Stimulated activated CD8-positive, alpha-beta memory T cell treated with anti-CD3 and anti-CD28 coated beads, Interleukin-4, amount 100 ng/mL, for 4 hours (primary cell): ENCODE results near the gene ADIPOR2.

ENCODE experiments used
- DNase-seq, 2 donors: peaks; one replicate each; pipeline ENCODE4 v3.0.0-alpha.2; 2020; ENCODE audit warnings: low read depth in 2 of 2, low spot score in 1 of 2

ADIPOR2 gene

GRCh38 chr12:1827826-1828805 lies 137.2 kb downstream of the ADIPOR2 start:
- no peak for DNase-seq

- no peak for DNase-seq
Observed at GRCh38 chr12:1828856-1829255, 138.0 kb downstream of the ADIPOR2 start.

- no peak for DNase-seq
Observed at GRCh38 chr12:1829306-1829900, 138.5 kb downstream of the ADIPOR2 start.

GRCh38 chr12:1830401-1830845 lies 139.6 kb downstream of the ADIPOR2 start:
- no peak for DNase-seq

- DNase-seq, result no peak
Observed at GRCh38 chr12:1830981-1831963, 140.4 kb downstream of the ADIPOR2 start.

- no peak for DNase-seq
Observed at GRCh38 chr12:1832801-1833595, 142.1 kb downstream of the ADIPOR2 start.

GRCh38 chr12:1833596-1834028 lies 142.7 kb downstream of the ADIPOR2 start:
- DNase-seq, result no peak

- no peak for DNase-seq
Observed at GRCh38 chr12:1834186-1834925, 143.5 kb downstream of the ADIPOR2 start.

GRCh38 chr12:1835211-1836131 lies 144.6 kb downstream of the ADIPOR2 start:
- no peak for DNase-seq

- DNase-seq, result no peak
Observed at GRCh38 chr12:1836241-1836803, 145.5 kb downstream of the ADIPOR2 start.

GRCh38 chr12:1836854-1837421 lies 146.1 kb downstream of the ADIPOR2 start:
- DNase-seq, result no peak

GRCh38 chr12:1837541-1838204 lies 146.8 kb downstream of the ADIPOR2 start:
- DNase-seq, result no peak
